Measurements from ENCODE around the gene TSC22D2. TPM values are rescaled to one million over a fixed set of nuclear protein-coding genes. Genes with fewer than 3 reads are reported as not detected.

The TSC22D2 gene
- polyA plus RNA-seq, 1 donor from 2014 or later: 15.3 TPM

GRCh38 chr3:150419076-150419868, 11.2 kb downstream of the TSC22D2 start:
- Histone ChIP-seq H3K27ac (ENCODE audit: low read length) (no peak overlapping the region), H4K20me1 (ENCODE audit: insufficient read depth) (peaks cover under 1% of the 10 kb centered on the region), H3K4me3 (ENCODE audit: low read length) (no peak overlapping the region), H3K27me3 (ENCODE audit: insufficient read depth, low read depth, low read length) (no peaks in the 10 kb centered on the region), H3K9ac (ENCODE audit: low read length) (no peak overlapping the region), H3K9me3 (ENCODE audit: low read length) (no peaks in the 10 kb centered on the region), H3K79me2 (replicated peaks; ENCODE audit: insufficient read depth, low read length) (peaks cover 88% of the 10 kb centered on the region), H2AFZ (ENCODE audit: low read depth, low read length) (no peak overlapping the region), H3K9me2 (ENCODE audit: insufficient read depth, low read length) (no peaks in the 10 kb centered on the region), H3K4me2 (ENCODE audit: low read length) (no peak overlapping the region), H3F3A (ENCODE audit: insufficient read depth, low read length, poor library complexity, severe bottlenecking) (no peaks in the 10 kb centered on the region), H3K36me3 (ENCODE audit: insufficient read depth, low read length) (no peaks in the 10 kb centered on the region)
- no peak for TF ChIP-seq MXI1 (conservative IDR thresholded peaks at IDR 0.05; ENCODE audit: poor library complexity, severe bottlenecking)
- no peak for TF ChIP-seq EZH2 (IDR thresholded peaks at IDR 0.05; ENCODE audit: borderline replicate concordance, insufficient read depth, low read length, poor library complexity, severe bottlenecking)
- no peak for TF ChIP-seq CTCF (IDR thresholded peaks at IDR 0.05; ENCODE audit: poor library complexity, severe bottlenecking)
- TF ChIP-seq RAD21 (conservative IDR thresholded peaks at IDR 0.05): no peak
- TF ChIP-seq EP300 (conservative IDR thresholded peaks at IDR 0.05; ENCODE audit: poor library complexity, severe bottlenecking): no peak
- TF ChIP-seq REST (IDR thresholded peaks at IDR 0.05; ENCODE audit: borderline replicate concordance): no peak
- no peak for TF ChIP-seq POLR2AphosphoS5 (IDR thresholded peaks at IDR 0.05)
- TF ChIP-seq SMC3 (conservative IDR thresholded peaks at IDR 0.05; ENCODE audit: poor library complexity): no peak
- no peak for TF ChIP-seq TAF1 (IDR thresholded peaks at IDR 0.05; ENCODE audit: low read depth)

- Histone ChIP-seq H3K79me2 (replicated peaks; ENCODE audit: insufficient read depth, low read length) (peaks cover 81% of the 10 kb centered on the region), H3K9me2 (ENCODE audit: insufficient read depth, low read length) (no peaks in the 10 kb centered on the region), H3K9me3 (ENCODE audit: low read length) (no peaks in the 10 kb centered on the region), H3K4me2 (ENCODE audit: low read length) (no peak overlapping the region), H3F3A (ENCODE audit: insufficient read depth, low read length, poor library complexity, severe bottlenecking) (no peaks in the 10 kb centered on the region), H3K4me3 (ENCODE audit: low read length) (no peak overlapping the region), H3K27me3 (ENCODE audit: insufficient read depth, low read depth, low read length) (no peaks in the 10 kb centered on the region), H4K20me1 (ENCODE audit: insufficient read depth) (no peaks in the 10 kb centered on the region), H3K36me3 (ENCODE audit: insufficient read depth, low read length) (no peaks in the 10 kb centered on the region), H3K9ac (ENCODE audit: low read length) (no peak overlapping the region), H3K27ac (ENCODE audit: low read length) (no peak overlapping the region), H2AFZ (ENCODE audit: low read depth, low read length) (no peak overlapping the region)
- TF ChIP-seq EZH2 (IDR thresholded peaks at IDR 0.05; ENCODE audit: borderline replicate concordance, insufficient read depth, low read length, poor library complexity, severe bottlenecking) (no peak), SMC3 (conservative IDR thresholded peaks at IDR 0.05; ENCODE audit: poor library complexity) (no peak), TAF1 (IDR thresholded peaks at IDR 0.05; ENCODE audit: low read depth) (no peak), RAD21 (conservative IDR thresholded peaks at IDR 0.05) (no peak), MXI1 (conservative IDR thresholded peaks at IDR 0.05; ENCODE audit: poor library complexity, severe bottlenecking) (no peak), CTCF (IDR thresholded peaks at IDR 0.05; ENCODE audit: poor library complexity, severe bottlenecking) (no peak), EP300 (conservative IDR thresholded peaks at IDR 0.05; ENCODE audit: poor library complexity, severe bottlenecking) (no peak), REST (IDR thresholded peaks at IDR 0.05; ENCODE audit: borderline replicate concordance) (no peak), POLR2AphosphoS5 (IDR thresholded peaks at IDR 0.05) (no peak)
Observed at GRCh38 chr3:150419959-150420358, 11.9 kb downstream of the TSC22D2 start.
